HUES64 (cell line): ENCODE data around the gene TJP1.
"Not testable (repeated sequence)": the region's sequence is repeated elsewhere in the genome, so short reads cannot be mapped to it uniquely, and the experiment has no call there.

Experiments
- H3K27ac ChIP-seq: 2 replicates; pipeline ENCODE4 v1.7.0; 2013; ENCODE audit warnings: low read depth, low read length, inconsistent platforms
- H3K27me3 ChIP-seq: 2 replicates; pipeline ENCODE4 v1.6.1; 2013; ENCODE audit warnings: mild to moderate bottlenecking, low read length; ENCODE audit not compliant: insufficient read depth
- H3K36me3 ChIP-seq: 2 replicates; pipeline ENCODE4 v1.6.1; 2013; ENCODE audit warnings: mild to moderate bottlenecking, low read length; ENCODE audit not compliant: insufficient read depth
- H3K4me1 ChIP-seq: 2 replicates; pipeline ENCODE4 v1.6.1; 2013; ENCODE audit warnings: mild to moderate bottlenecking, low read length, moderate library complexity; ENCODE audit not compliant: insufficient read depth
- H3K4me3 ChIP-seq: 2 replicates; pipeline ENCODE4 v1.5.1; 2013; ENCODE audit warnings: mild to moderate bottlenecking, low read length, moderate library complexity
- H3K9ac ChIP-seq: 2 replicates; pipeline ENCODE4 v1.6.1; 2013; ENCODE audit warnings: mild to moderate bottlenecking, low read depth, low read length
- H3K9me3 ChIP-seq: 2 replicates; pipeline ENCODE4 v1.6.1; 2013; ENCODE audit warnings: low read depth, low read length; ENCODE audit not compliant: insufficient read depth
- WGBS: fragments of 150-250, 120-280 bp; methylation state at CpG from one replicate; pipeline ENCODE4 v1.1.7; 2013; ENCODE audit warnings: missing lambda C conversion rate; 5-methylcytosine and 5-hydroxymethylcytosine counted together

TJP1 gene

DNA sequence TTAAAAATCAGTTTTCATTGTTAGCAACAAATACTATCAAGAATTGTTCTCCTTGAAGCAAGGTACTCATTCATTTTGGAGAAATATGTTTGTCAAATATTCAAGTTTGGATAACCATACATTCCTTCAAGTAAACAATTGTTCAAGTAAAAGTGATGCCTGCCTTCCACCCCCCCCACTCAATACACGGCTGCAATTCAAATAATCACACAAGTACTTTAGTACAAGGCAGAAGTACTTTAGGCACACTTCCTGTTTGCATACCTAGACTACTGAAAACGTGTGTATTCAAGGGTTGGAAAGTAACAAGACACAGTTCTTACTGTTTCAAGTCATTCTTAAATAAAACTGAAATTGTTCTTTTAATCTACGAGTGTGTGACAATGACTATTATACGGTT is 45.4 kb downstream of the TJP1 start:
- no peak overlapping the region for H3K9ac ChIP-seq
- peaks cover 13% of the 10 kb centered on the region for H3K36me3 ChIP-seq
- H3K27ac ChIP-seq: no peak overlapping the region
- no peaks in the 10 kb centered on the region for H3K27me3 ChIP-seq
- H3K4me3 ChIP-seq: no peak overlapping the region
- H3K4me1 ChIP-seq: peaks cover 39% of the 10 kb centered on the region
- 60% methylated on average over 4 of the region's 4 CpGs for WGBS
- H3K9me3 ChIP-seq: peaks cover 13% of the 10 kb centered on the region

DNA sequence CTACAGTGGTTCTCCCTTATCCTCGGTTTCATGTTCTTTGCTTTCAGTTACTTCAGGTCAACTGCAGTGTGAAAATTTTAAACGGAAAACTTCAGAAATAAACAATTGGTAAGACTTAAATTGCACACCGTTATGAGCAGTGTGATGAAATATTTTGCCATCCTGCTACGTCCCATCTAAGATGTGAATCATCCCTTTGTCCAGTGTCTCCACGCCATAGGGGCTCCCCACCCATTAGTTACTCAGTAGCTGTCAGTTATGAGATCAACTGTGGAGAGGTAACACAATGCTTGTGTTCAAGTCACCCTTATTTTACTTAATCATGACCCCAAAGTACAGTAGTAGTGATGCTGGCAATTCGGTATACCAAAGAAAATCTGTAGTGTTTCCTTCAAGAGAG is 47.4 kb downstream of the TJP1 start:
- Histone ChIP-seq H3K9me3 (0 out of 2 replicates have a peak, but pooled peaks cover under 1% of the 10 kb centered on the region), H3K4me3 (no peak overlapping the region), H3K4me1 (peaks cover 38% of the 10 kb centered on the region), H3K27me3 (no peaks in the 10 kb centered on the region), H3K27ac (no peak overlapping the region), H3K9ac (no peak overlapping the region), H3K36me3 (peaks cover 26% of the 10 kb centered on the region)
- WGBS: 95% methylated on average over 6 of the region's 6 CpGs

DNA sequence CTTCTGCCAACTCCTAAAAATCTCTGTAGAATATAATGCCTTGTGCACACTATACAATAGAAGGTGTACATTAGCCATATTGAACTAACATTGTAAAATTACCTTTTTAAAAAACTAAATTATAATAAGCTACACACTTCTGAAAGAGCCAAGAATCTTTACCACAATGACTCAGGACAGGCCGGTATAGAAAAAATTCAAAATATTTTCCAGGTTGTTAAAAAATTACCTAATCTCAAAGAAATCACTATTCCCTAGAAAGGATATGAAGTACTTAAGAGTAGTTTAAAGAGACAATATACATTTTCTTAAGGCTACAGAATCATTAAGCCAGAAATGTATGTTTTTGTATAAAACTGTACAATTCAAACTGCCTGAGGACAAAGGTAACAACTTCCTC is 48.5 kb downstream of the TJP1 start:
- 100% methylated on average over 1 of the region's 1 CpG for WGBS
- Histone ChIP-seq H3K4me3 (no peak overlapping the region), H3K36me3 (peaks cover 37% of the 10 kb centered on the region), H3K9ac (no peak overlapping the region), H3K27ac (no peak overlapping the region), H3K9me3 (no peaks in the 10 kb centered on the region), H3K27me3 (no peaks in the 10 kb centered on the region), H3K4me1 (peaks cover 28% of the 10 kb centered on the region)

DNA sequence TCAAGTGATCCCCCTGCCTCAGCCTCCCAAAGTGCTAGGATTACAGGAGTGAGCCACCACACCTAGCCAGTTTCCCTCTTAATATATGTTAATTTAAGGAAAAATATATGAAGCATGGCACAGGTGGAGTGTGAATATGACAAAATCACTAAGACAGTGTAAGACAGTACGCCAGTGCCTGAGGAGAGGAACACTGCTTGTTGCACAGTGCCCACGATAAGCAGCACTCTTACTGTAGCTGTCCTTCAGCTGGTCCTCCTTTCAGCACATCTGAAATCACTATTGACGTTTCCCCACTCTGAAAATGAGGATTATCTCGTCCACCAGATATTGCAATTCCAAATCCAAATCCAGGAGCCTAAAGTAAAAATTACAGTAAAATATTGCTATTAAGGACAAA is 49.3 kb downstream of the TJP1 start:
- no peaks in the 10 kb centered on the region for H3K9me3 ChIP-seq
- WGBS: 90% methylated on average over 4 of the region's 4 CpGs
- no peak overlapping the region for H3K4me3 ChIP-seq
- peaks cover 20% of the 10 kb centered on the region for H3K4me1 ChIP-seq
- H3K9ac ChIP-seq: no peak overlapping the region
- H3K27me3 ChIP-seq: no peaks in the 10 kb centered on the region
- peaks cover 38% of the 10 kb centered on the region for H3K36me3 ChIP-seq
- no peak overlapping the region for H3K27ac ChIP-seq

DNA sequence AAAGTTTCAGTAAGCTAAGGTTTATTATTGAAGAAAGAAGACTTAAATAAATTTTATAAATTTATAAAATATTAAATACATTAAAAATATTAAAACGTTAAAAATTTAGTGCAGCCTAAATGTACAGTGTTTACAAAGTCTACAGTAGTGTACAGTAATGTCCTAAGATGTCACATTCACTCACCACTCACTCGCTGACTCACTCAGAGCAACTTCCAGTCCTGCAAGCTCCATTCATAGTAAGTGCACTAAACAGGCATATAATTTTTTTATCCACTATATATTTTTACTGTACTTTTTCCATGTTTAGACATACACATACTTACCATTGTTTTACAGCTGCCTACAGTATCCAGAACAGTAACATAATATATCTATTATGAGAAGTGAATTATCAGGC is 51.5 kb downstream of the TJP1 start:
- Histone ChIP-seq H3K27ac (no peak overlapping the region), H3K36me3 (peaks cover 57% of the 10 kb centered on the region), H3K4me3 (no peak overlapping the region), H3K9me3 (no peaks in the 10 kb centered on the region), H3K4me1 (peaks cover 20% of the 10 kb centered on the region), H3K27me3 (no peaks in the 10 kb centered on the region), H3K9ac (no peak overlapping the region)
- WGBS: 97% methylated on average over 1 of the region's 2 CpGs

DNA sequence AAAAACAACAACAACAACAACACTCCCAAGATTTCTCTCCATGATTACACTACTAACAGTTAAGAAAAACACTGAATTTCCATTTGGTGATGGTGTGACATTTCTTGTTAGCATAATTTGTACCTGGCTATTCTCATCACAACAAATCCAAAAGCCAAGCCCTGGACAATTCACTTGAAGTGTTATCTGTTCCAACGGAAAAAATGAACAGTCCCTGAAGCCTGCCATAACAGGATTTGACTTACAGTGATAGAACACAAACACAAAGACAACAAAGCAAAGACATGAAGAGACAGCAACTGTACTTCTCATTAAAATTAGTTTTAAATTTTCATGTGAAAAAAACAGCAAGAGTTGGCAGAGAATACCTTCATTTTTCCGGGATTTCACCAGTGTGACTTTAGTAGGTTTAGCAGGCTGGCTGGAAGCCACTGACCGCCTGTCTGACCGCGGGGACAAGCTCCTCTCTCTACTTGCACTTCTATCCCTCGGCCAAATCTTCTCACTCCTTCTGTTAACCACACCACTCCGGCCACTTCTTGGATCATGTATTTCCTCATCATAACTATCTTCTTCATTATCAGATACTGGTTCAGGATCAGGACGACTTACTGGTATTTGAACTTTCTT is 56.3 kb downstream of the TJP1 start:
- Histone ChIP-seq H3K27ac (no peak overlapping the region), H3K9ac (no peak overlapping the region), H3K4me3 (no peak overlapping the region), H3K4me1 (peaks cover 30% of the 10 kb centered on the region), H3K9me3 (no peaks in the 10 kb centered on the region), H3K27me3 (no peaks in the 10 kb centered on the region), H3K36me3 (peaks cover 83% of the 10 kb centered on the region)
- 81% methylated on average over 8 of the region's 8 CpGs for WGBS

DNA sequence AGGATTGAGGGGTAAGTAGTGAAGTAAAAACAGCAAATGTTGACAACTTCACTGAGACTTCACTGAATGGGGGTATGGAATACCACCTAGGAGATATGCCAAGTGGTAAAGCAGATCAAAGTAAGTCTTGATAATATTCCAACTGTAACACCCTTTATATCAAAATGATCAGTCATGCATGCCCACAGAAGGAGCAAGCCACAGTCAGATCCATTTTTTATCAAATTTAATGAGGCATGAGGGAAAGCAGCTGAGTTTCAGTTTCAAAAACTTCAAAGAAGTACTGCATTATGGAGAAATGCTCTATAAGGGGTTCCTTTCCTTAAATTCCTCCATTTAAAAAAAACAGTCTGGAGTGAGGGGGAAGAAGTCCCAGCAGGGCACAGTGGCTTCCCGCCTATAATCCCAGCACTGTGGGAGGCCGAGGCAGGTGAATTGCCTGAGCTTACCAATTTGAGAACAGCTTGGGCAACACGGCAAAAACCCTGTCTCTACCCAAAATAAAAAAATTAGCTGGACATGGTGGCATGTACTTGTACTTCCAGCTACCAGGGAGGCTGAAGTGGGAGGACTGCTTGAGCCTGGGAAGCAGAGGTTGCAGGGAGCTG is 56.9 kb downstream of the TJP1 start:
- H3K4me3 ChIP-seq: no peak overlapping the region
- H3K27ac ChIP-seq: no peak overlapping the region
- no peaks in the 10 kb centered on the region for H3K9me3 ChIP-seq
- H3K4me1 ChIP-seq: peaks cover 30% of the 10 kb centered on the region
- peaks cover 87% of the 10 kb centered on the region for H3K36me3 ChIP-seq
- 67% methylated on average over 3 of the region's 3 CpGs for WGBS
- H3K9ac ChIP-seq: no peak overlapping the region
- no peaks in the 10 kb centered on the region for H3K27me3 ChIP-seq

DNA sequence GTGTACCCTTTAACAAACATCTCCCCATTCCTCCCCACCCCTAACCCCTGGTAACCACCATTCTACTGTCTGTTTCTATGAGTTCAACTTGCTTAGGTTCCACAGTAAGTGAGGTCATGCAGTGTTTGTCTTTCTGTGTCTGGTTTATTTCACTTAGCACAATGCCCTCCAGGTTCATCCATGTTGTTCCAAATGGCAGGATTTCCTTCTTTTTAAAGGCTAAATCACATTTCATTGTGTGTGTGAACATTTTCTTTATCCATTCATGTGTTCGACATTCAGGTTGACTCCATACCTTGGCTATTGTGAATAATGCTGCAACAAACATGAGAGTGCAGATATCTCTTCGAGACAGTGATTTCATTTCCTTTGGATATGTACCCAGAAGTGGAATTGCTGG is 62.7 kb downstream of the TJP1 start:
- Histone ChIP-seq H3K27ac (no peak overlapping the region), H3K36me3 (peaks cover 72% of the 10 kb centered on the region), H3K27me3 (no peaks in the 10 kb centered on the region), H3K4me1 (peaks cover 38% of the 10 kb centered on the region), H3K9ac (no peak overlapping the region), H3K9me3 (no peaks in the 10 kb centered on the region), H3K4me3 (no peak overlapping the region)
- 93% methylated on average over 2 of the region's 2 CpGs for WGBS

DNA sequence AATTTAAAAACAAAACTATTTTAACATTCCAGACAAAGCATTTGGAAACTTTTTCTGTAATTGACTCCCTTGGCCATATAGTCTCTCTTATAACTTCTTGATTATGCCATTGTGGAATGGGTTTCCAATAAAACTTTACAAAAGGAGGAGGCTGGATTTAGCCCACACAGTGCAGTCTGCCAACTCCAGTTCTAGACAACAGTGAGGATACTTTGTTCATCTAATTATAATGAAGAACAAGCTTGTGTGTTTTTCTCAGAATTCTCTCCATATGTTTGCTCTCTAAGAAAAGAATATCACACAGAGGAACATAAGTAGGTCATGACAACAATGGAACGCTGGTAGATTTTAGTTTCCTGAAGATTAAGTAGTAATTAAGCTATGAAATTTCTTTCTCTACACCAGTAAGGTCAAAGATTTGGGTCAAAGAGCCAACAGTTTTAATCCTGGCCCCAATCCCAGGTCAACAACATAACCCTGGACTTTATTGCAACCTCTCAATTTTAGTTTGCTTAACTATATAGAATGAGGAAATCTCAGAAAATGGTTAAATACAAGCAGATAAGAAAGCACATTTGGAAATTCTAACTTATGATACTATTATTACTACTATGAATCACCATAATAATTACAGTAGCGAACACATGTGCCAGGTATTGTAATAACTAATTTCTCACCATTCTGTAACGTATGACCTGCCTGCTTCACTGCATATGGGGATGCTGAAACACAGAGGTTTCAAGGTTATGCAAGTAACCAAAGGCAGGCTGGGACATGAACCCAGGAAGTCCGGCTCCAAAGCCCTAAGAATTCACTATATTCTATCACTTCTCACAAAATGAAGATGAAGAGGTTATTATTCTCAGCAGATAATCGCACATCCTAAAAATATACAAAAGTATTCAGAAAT is 65.7 kb downstream of the TJP1 start:
- Histone ChIP-seq H3K4me1 (peaks cover 34% of the 10 kb centered on the region), H3K36me3 (peaks cover 51% of the 10 kb centered on the region), H3K9ac (no peak overlapping the region), H3K27me3 (no peaks in the 10 kb centered on the region), H3K9me3 (no peaks in the 10 kb centered on the region), H3K27ac (peak overlapping the region; percentile 67; the same call in 1 of the 2 replicates), H3K4me3 (no peak overlapping the region)
- 88% methylated on average over 3 of the region's 5 CpGs for WGBS

DNA sequence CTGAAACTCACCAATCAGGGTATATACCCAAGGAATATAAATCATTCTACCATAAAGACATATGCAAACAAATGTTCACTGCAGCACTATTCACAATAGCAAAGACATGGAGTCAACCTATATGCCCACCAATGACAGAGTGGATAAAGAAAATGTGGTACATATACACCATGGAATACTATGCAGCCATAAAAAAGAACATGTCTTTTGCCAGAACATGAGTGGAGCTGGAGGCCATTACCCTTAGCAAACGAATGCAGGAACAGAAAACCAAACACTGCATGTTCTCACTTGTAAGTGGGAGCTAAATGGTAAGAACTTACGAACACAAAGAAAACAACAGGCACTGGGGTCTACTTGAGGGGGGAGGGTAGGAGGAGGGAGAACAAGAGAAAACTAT is 68.3 kb downstream of the TJP1 start:
- Histone ChIP-seq H3K4me1 (peaks cover 32% of the 10 kb centered on the region), H3K36me3 (peaks cover 30% of the 10 kb centered on the region)
- not testable (repeated sequence) for H3K27ac ChIP-seq, H3K9ac ChIP-seq, H3K4me3 ChIP-seq, H3K9me3 ChIP-seq, H3K27me3 ChIP-seq
- 94% methylated on average over 2 of the region's 2 CpGs for WGBS

DNA sequence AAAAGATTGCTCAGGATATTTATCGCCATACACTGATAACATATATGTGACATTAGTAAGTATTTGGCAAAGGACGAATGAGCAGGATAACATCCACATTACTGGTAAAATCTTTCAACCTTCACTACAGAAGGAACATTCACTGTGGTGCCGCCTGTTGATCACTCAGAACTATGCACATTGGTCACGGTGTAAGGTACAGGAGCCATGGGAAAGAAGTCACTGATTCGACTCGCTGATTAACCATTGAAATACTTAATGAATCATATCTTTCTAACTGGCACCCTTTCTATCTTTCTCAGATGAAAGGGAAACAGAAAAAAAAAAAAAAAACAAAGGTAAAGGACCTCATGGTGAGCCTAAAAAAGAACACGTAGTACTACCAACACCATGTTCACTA is 68.8 kb downstream of the TJP1 start:
- Histone ChIP-seq H3K4me3 (no peak overlapping the region), H3K27me3 (no peaks in the 10 kb centered on the region), H3K9ac (no peak overlapping the region), H3K27ac (no peak overlapping the region), H3K9me3 (no peaks in the 10 kb centered on the region), H3K36me3 (peaks cover 26% of the 10 kb centered on the region), H3K4me1 (peaks cover 27% of the 10 kb centered on the region)
- WGBS: 99% methylated on average over 5 of the region's 7 CpGs
